HUES6 (cell line): ENCODE data around the gene GLIPR1L2.
"Not testable (repeated sequence)": the region's sequence is repeated elsewhere in the genome, so short reads cannot be mapped to it uniquely, and the experiment has no call there.

ENCODE experiments used
- H3K27ac ChIP-seq: 2 replicates; pipeline ENCODE4 v1.7.0; 2013; ENCODE audit warnings: low read depth, mild to moderate bottlenecking, low read length, inconsistent platforms
- H3K27me3 ChIP-seq: 2 replicates; pipeline ENCODE4 v1.6.1; 2013; ENCODE audit warnings: low read length; ENCODE audit not compliant: control insufficient read depth, insufficient read depth
- H3K36me3 ChIP-seq: 2 replicates; pipeline ENCODE4 v1.6.1; 2013; ENCODE audit warnings: low read length; ENCODE audit not compliant: control insufficient read depth, insufficient read depth
- H3K4me1 ChIP-seq: 2 replicates; pipeline ENCODE4 v1.6.1; 2013; ENCODE audit warnings: low read length; ENCODE audit not compliant: control insufficient read depth, insufficient read depth
- H3K4me3 ChIP-seq: 2 replicates; pipeline ENCODE4 v1.5.1; 2013; ENCODE audit warnings: low read depth, low read length
- H3K9ac ChIP-seq: one replicate; pipeline ENCODE4 v1.6.1; 2013; ENCODE audit warnings: mild to moderate bottlenecking, low read length
- H3K9me3 ChIP-seq: 2 replicates; pipeline ENCODE4 v1.6.1; 2013; ENCODE audit warnings: low read depth, low read length; ENCODE audit not compliant: control insufficient read depth, insufficient read depth

The GLIPR1L2 gene

GRCh38 chr12:75428767-75429166 is 37.9 kb downstream of the GLIPR1L2 start:
- Histone ChIP-seq H3K9ac (no peak overlapping the region), H3K27ac (no peak overlapping the region), H3K4me3 (no peak overlapping the region), H3K4me1 (no peaks in the 10 kb centered on the region), H3K36me3 (no peaks in the 10 kb centered on the region), H3K27me3 (no peaks in the 10 kb centered on the region), H3K9me3 (peaks cover 42% of the 10 kb centered on the region)

GRCh38 chr12:75432924-75433323 is 42.0 kb downstream of the GLIPR1L2 start:
- Histone ChIP-seq H3K4me3 (no peak overlapping the region), H3K9me3 (peaks cover 43% of the 10 kb centered on the region), H3K36me3 (no peaks in the 10 kb centered on the region)

GRCh38 chr12:75437564-75437963 is 46.7 kb downstream of the GLIPR1L2 start:
- H3K36me3 ChIP-seq: no peaks in the 10 kb centered on the region
- no peak overlapping the region for H3K27ac ChIP-seq
- H3K27me3 ChIP-seq: no peaks in the 10 kb centered on the region
- peaks cover 48% of the 10 kb centered on the region for H3K9me3 ChIP-seq
- H3K4me3 ChIP-seq: no peak overlapping the region
- H3K4me1 ChIP-seq: no peaks in the 10 kb centered on the region
- H3K9ac ChIP-seq: no peak overlapping the region

More at GRCh38 chr12:75432924-75433323, 42.0 kb downstream of the GLIPR1L2 start:
- H3K9ac ChIP-seq: no peak overlapping the region
- H3K4me1 ChIP-seq: no peaks in the 10 kb centered on the region
- H3K27ac ChIP-seq: no peak overlapping the region
- no peaks in the 10 kb centered on the region for H3K27me3 ChIP-seq

- no peaks in the 10 kb centered on the region for H3K36me3 ChIP-seq
- H3K4me3 ChIP-seq: no peak overlapping the region
- H3K9ac ChIP-seq: no peak overlapping the region
- peaks cover 44% of the 10 kb centered on the region for H3K9me3 ChIP-seq
- H3K27me3 ChIP-seq: no peaks in the 10 kb centered on the region
- no peak overlapping the region for H3K27ac ChIP-seq
- H3K4me1 ChIP-seq: no peaks in the 10 kb centered on the region
Observed at GRCh38 chr12:75438059-75438754, 47.3 kb downstream of the GLIPR1L2 start.

- Histone ChIP-seq H3K9me3 (peaks cover 38% of the 10 kb centered on the region), H3K4me3 (no peak overlapping the region), H3K4me1 (no peaks in the 10 kb centered on the region)
Observed at GRCh38 chr12:75439048-75439447, 48.2 kb downstream of the GLIPR1L2 start.

GRCh38 chr12:75439930-75440329 is 49.0 kb downstream of the GLIPR1L2 start:
- H3K27ac ChIP-seq: no peak overlapping the region
- H3K9me3 ChIP-seq: peaks cover 33% of the 10 kb centered on the region
- no peak overlapping the region for H3K4me3 ChIP-seq
- no peaks in the 10 kb centered on the region for H3K4me1 ChIP-seq
- no peak overlapping the region for H3K9ac ChIP-seq
- no peaks in the 10 kb centered on the region for H3K36me3 ChIP-seq
- no peaks in the 10 kb centered on the region for H3K27me3 ChIP-seq

More at GRCh38 chr12:75439048-75439447, 48.2 kb downstream of the GLIPR1L2 start:
- Histone ChIP-seq H3K9ac (no peak overlapping the region), H3K36me3 (no peaks in the 10 kb centered on the region), H3K27me3 (no peaks in the 10 kb centered on the region), H3K27ac (no peak overlapping the region)

- not testable (repeated sequence) for H3K27me3 ChIP-seq, H3K4me3 ChIP-seq, H3K36me3 ChIP-seq, H3K4me1 ChIP-seq, H3K27ac ChIP-seq, H3K9ac ChIP-seq
- H3K9me3 ChIP-seq: peaks cover 27% of the 10 kb centered on the region
Observed at GRCh38 chr12:75441687-75442449, 51.0 kb downstream of the GLIPR1L2 start.

- H3K4me3 ChIP-seq, H3K9ac ChIP-seq, H3K27me3 ChIP-seq, H3K36me3 ChIP-seq, H3K27ac ChIP-seq, H3K4me1 ChIP-seq: not testable (repeated sequence)
- H3K9me3 ChIP-seq: peaks cover 27% of the 10 kb centered on the region
Observed at GRCh38 chr12:75442454-75442853, 51.6 kb downstream of the GLIPR1L2 start.

GRCh38 chr12:75443709-75444108 is 52.8 kb downstream of the GLIPR1L2 start:
- no peaks in the 10 kb centered on the region for H3K4me1 ChIP-seq

GRCh38 chr12:75444429-75445136 is 53.7 kb downstream of the GLIPR1L2 start:
- H3K4me3 ChIP-seq: no peak overlapping the region
- H3K27ac ChIP-seq: no peak overlapping the region
- peaks cover 20% of the 10 kb centered on the region for H3K9me3 ChIP-seq
- no peak overlapping the region for H3K9ac ChIP-seq
- no peaks in the 10 kb centered on the region for H3K27me3 ChIP-seq
- H3K36me3 ChIP-seq: no peaks in the 10 kb centered on the region
- H3K4me1 ChIP-seq: no peaks in the 10 kb centered on the region

More at GRCh38 chr12:75443709-75444108, 52.8 kb downstream of the GLIPR1L2 start:
- H3K9ac ChIP-seq: no peak overlapping the region
- no peak overlapping the region for H3K27ac ChIP-seq
- H3K4me3 ChIP-seq: no peak overlapping the region
- peaks cover 24% of the 10 kb centered on the region for H3K9me3 ChIP-seq
- H3K36me3 ChIP-seq: no peaks in the 10 kb centered on the region
- no peaks in the 10 kb centered on the region for H3K27me3 ChIP-seq

GRCh38 chr12:75445137-75445507 is 54.2 kb downstream of the GLIPR1L2 start:
- H3K4me1 ChIP-seq, H3K36me3 ChIP-seq, H3K4me3 ChIP-seq, H3K27me3 ChIP-seq, H3K27ac ChIP-seq, H3K9ac ChIP-seq: not testable (repeated sequence)
- peaks cover 19% of the 10 kb centered on the region for H3K9me3 ChIP-seq
